22Rv1 (cell line): ENCODE data around the gene SLC25A43.

Experiments used
- CTCF ChIP-seq: fragments of 450-650 bp; IDR thresholded peaks from 2 replicates; pipeline ENCODE4 v1.5.1; 2017; ENCODE audit warnings: mild to moderate bottlenecking
- ZFX ChIP-seq: fragments of 450-650 bp; IDR thresholded peaks from 2 replicates; pipeline ENCODE4 v1.6.1; 2017; ENCODE audit warnings: antibody characterized with exemption, borderline replicate concordance

- no peak for TF ChIP-seq CTCF
- TF ChIP-seq ZFX = no peak
Measured at GRCh38 chrX:119389871-119390501, 9.2 kb upstream of the SLC25A43 start.
